GM12873 (cell line): ENCODE data around the gene AGR2.

Source experiments
- TF ChIP-seq, protein P1 (sequence below): IDR thresholded peaks from 2 replicates; pipeline ENCODE4 v1.5.1; 2012; ENCODE audit warnings: low read depth, mild to moderate bottlenecking, moderate library complexity, low read length, control low read depth; ENCODE audit not compliant: insufficient read depth; ENCODE audit errors: missing control alignments

AGR2 gene

GRCh38 chr7:16747102-16747501, 57.7 kb downstream of the AGR2 start:
- TF ChIP-seq, protein P1, sequence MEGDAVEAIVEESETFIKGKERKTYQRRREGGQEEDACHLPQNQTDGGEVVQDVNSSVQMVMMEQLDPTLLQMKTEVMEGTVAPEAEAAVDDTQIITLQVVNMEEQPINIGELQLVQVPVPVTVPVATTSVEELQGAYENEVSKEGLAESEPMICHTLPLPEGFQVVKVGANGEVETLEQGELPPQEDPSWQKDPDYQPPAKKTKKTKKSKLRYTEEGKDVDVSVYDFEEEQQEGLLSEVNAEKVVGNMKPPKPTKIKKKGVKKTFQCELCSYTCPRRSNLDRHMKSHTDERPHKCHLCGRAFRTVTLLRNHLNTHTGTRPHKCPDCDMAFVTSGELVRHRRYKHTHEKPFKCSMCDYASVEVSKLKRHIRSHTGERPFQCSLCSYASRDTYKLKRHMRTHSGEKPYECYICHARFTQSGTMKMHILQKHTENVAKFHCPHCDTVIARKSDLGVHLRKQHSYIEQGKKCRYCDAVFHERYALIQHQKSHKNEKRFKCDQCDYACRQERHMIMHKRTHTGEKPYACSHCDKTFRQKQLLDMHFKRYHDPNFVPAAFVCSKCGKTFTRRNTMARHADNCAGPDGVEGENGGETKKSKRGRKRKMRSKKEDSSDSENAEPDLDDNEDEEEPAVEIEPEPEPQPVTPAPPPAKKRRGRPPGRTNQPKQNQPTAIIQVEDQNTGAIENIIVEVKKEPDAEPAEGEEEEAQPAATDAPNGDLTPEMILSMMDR = no peak

DNA sequence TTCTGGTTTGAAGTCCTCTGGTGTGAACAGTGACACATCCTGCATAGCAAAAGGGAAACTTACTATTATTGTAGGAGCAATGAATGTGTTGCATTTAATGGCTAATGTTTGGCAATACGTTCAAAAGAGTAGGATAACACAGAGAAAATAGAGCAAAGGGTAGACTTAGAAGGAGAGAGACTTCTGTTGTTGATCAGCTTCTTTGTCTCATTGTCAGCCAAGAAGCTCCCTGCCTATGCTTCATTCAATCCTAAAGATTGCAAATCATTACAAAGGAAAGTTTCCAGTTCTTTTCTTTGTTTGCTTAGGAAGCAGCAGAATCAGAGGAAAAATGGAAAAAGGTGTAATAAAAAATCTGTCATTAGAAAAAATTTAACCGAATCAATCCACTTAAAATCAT, 59.2 kb downstream of the AGR2 start:
- TF ChIP-seq, protein P1 = no peak

DNA sequence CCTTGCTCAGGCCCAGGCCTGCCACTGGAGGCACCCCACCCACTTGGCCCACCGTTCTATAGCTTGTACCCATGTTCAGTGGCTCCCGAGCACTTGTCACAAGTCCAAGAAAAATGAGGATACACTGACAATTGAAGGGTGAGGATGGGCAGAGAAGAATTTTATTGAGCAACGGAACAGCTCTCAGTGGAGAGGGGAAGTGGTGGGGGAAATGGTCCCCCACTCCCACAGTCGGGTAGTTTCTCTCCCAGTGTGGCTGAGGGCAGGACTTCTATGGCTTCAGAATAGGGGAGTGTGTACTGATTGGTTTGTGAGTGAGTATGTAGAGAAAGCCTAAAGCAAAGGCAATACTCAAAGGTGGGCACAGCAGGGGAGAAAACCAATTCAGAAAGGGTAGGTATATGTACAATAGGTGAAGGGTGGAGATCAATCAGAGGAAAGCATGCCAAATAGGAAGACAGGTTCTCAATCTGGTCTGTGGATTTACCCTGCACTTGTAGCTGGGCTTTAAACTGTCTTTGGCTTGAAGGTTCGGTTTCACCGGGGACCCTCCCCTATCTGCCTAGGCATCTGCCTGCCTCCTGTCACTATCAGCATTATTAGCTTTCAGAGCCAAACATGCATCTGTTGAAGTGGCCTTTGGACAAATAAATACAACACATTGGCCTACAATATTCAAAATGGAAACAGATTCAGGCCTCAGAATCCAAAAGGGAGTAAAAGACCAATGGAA, 60.1 kb downstream of the AGR2 start:
- TF ChIP-seq, protein P1 = no peak

DNA sequence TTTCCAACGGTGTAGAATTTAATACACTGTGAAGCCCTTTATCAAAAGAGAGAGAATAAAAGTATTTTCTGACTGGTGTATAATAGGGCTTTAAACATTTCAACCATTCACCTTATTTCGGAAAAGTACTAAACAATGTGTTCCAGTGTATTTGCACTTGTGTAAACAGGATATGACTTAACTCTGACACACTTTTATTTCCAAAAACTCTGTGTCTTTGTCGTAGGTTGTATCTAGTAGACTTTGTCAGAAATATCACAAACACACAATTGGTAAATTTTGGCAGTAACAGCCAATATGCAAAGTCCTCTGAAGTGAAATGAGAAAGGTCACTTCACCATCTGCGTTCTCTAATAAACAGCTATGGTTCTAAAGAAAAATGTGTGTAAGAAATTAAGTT, 61.6 kb downstream of the AGR2 start:
- TF ChIP-seq, protein P1 = no peak

DNA sequence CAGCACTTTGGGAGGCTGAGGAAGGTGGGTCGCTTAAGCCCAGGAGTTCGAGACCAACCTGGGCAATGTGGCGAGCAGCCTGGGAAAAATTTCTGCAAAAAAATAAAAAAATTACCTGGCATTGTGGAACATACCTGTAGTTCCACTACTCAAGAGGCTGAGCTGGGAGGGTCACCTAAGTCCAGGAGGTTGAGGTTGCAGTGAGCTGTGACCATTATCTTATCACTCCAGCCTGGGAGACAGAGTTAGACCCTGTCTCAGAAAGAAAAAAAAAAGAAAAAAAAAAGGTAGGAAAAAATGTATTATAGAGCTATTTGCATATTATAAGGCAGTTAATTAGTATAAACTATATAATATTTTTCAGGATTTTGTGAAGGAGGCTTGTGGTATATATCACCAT, 62.3 kb downstream of the AGR2 start:
- TF ChIP-seq, protein P1 = no peak
